Keratinocyte (primary cell): ENCODE results near the gene FAM209B.
"Not testable (repeated sequence)": the region's sequence is repeated elsewhere in the genome, so short reads cannot be mapped to it uniquely, and the experiment has no call there.

Experiments used
- EZH2 ChIP-seq: IDR thresholded peaks from one replicate; pipeline ENCODE4 v1.6.1; 2012; ENCODE audit warnings: inconsistent platforms, mild to moderate bottlenecking, low read length, moderate library complexity
- TF ChIP-seq, protein P1 (sequence below), 3 experiments: IDR thresholded peaks in 1 of 3; conservative IDR thresholded peaks in 1 of 3; optimal IDR thresholded peaks in 1 of 3; 2 replicates in 2 of 3; 3 replicates in 1 of 3; pipeline versions ENCODE3 to v1.5.1; 2011; ENCODE audit warnings: low read length in 3 of 3, mild to moderate bottlenecking in 3 of 3, moderate library complexity in 2 of 3, control low read depth in 1 of 3, inconsistent platforms in 1 of 3; ENCODE audit not compliant: insufficient read depth in 2 of 3; ENCODE audit errors: extremely low read depth in 1 of 3

DNA sequence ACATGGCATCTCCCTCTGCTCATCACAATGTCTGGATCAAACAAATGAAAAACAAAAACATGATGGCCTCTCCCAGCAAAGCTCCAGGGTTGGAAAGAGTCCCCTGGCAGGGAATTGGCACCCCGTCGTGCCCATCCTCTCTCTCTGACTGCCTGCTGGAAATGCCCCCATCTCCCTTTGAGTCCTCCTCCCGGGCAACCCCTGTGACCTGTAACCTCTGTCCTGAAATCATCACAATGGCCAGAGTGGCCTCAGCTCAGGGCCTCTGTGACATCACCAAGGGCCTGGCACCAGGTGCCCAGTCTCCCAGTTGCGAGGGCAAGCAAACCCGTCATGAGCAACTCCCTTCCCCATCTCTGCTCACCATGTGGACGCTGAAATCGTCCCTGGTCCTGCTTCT is 8.6 kb upstream of the FAM209B start, which contains the start of gene FAM209A:
- TF ChIP-seq EZH2 = not testable (repeated sequence)
- TF ChIP-seq, protein P1, sequence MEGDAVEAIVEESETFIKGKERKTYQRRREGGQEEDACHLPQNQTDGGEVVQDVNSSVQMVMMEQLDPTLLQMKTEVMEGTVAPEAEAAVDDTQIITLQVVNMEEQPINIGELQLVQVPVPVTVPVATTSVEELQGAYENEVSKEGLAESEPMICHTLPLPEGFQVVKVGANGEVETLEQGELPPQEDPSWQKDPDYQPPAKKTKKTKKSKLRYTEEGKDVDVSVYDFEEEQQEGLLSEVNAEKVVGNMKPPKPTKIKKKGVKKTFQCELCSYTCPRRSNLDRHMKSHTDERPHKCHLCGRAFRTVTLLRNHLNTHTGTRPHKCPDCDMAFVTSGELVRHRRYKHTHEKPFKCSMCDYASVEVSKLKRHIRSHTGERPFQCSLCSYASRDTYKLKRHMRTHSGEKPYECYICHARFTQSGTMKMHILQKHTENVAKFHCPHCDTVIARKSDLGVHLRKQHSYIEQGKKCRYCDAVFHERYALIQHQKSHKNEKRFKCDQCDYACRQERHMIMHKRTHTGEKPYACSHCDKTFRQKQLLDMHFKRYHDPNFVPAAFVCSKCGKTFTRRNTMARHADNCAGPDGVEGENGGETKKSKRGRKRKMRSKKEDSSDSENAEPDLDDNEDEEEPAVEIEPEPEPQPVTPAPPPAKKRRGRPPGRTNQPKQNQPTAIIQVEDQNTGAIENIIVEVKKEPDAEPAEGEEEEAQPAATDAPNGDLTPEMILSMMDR (optimal IDR thresholded peaks at IDR 0.05 in 1 of 3, IDR thresholded peaks at IDR 0.05 in 1 of 3, conservative IDR thresholded peaks at IDR 0.05 in 1 of 3; ENCODE audit: extremely low read depth in 1 of 3, insufficient read depth in 2 of 3, low read length in 3 of 3) = not testable (repeated sequence)
